ENCODE data around the gene KISS1R.

The KISS1R gene

DNA sequence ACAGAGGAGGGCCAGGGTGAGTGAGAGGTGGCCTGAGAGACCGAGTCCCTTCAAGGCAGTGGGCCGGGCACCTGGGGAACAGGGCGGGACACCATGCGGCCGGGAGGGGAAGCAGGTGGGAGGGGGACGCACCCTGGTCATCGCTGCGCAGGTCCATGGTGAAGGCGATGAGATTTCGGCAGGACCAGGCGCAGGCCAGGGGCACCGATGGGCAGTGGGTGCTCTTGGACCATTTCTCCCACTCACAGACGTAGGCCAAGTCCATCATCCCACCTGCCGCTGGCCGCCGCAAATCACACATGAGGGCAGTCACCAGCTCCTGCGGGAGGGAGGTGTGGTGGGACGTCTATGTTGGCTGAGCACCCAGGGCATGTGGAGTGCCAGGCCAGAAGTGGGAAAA lies 26.3 kb upstream of the KISS1R start:
- TF ChIP-seq, protein P1, sequence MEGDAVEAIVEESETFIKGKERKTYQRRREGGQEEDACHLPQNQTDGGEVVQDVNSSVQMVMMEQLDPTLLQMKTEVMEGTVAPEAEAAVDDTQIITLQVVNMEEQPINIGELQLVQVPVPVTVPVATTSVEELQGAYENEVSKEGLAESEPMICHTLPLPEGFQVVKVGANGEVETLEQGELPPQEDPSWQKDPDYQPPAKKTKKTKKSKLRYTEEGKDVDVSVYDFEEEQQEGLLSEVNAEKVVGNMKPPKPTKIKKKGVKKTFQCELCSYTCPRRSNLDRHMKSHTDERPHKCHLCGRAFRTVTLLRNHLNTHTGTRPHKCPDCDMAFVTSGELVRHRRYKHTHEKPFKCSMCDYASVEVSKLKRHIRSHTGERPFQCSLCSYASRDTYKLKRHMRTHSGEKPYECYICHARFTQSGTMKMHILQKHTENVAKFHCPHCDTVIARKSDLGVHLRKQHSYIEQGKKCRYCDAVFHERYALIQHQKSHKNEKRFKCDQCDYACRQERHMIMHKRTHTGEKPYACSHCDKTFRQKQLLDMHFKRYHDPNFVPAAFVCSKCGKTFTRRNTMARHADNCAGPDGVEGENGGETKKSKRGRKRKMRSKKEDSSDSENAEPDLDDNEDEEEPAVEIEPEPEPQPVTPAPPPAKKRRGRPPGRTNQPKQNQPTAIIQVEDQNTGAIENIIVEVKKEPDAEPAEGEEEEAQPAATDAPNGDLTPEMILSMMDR (IDR thresholded peaks at IDR 0.05; ENCODE audit: borderline replicate concordance, insufficient read depth, low read depth, low read length): no peak
- H3K4me3 ChIP-seq (ENCODE audit: low read depth, low read length): no peak overlapping the region

DNA sequence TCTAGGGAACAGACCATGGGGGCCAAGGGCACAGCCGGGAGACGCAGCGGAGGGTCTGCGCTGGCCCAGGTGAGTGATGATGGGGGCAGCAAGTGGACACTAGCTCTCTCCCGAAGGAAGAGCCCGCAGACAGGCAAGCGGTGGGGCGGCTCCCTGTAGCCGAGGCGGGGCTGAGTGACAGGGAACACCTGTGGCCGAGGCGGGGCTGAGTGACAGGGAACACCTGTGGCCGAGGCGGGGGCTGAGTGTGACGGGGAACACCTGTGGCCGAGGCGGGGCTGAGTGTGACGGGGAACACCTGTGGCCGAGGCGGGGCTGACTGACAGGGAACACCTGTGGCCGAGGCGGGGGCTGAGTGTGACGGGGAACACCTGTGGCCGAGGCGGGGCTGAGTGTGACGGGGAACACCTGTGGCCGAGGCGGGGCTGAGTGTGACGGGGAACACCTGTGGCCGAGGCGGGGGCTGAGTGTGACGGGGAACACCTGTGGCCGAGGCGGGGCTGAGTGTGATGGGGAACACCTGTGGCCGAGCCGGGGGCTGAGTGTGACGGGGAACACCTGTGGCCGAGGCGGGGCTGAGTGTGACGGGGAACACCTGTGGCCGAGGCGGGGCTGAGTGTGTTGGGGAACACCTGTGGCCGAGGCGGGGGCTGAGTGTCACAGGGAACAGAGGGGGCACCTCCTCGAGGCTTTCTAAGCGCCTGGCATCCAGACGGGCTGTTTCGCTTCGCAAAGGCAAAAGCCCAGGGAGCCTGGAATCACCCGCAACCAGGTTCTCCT lies 25.5 kb upstream of the KISS1R start:
- H3K4me3 ChIP-seq (ENCODE audit: low read depth, low read length): peak overlapping the region; percentile 94

DNA sequence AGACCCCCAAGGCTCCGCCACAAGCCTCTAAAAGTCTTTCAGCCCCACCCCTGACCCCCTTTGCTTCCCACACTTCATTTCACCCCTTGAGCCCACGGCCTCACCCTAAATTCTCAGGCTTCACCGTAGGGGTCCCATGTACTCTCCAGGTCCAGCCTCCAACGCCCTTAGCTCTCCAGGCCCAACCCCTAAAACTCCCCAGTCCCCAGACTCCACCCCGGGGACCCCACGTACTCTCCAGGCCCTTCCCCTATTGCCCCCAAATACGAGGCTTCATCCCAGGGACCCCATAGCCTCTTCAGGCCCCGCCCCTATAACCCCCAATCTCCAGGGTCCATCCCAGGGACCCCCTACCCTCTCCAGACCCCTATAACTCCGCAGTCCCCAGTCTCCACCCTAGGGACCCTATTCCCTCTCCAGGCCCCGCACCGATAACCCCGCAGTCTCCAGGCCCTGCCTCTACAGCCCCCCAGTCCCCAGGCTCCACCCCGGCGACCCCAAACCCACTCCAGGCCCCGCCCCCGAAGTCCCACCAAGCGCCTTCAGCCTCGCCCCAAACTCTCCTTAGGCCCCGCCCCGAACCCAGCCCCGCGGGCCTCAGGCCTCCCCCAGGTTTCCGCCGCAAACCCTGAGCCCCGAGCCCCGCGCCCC lies 24.8 kb upstream of the KISS1R start:
- peak overlapping the region; percentile 94 for H3K4me3 ChIP-seq (ENCODE audit: low read depth, low read length)

DNA sequence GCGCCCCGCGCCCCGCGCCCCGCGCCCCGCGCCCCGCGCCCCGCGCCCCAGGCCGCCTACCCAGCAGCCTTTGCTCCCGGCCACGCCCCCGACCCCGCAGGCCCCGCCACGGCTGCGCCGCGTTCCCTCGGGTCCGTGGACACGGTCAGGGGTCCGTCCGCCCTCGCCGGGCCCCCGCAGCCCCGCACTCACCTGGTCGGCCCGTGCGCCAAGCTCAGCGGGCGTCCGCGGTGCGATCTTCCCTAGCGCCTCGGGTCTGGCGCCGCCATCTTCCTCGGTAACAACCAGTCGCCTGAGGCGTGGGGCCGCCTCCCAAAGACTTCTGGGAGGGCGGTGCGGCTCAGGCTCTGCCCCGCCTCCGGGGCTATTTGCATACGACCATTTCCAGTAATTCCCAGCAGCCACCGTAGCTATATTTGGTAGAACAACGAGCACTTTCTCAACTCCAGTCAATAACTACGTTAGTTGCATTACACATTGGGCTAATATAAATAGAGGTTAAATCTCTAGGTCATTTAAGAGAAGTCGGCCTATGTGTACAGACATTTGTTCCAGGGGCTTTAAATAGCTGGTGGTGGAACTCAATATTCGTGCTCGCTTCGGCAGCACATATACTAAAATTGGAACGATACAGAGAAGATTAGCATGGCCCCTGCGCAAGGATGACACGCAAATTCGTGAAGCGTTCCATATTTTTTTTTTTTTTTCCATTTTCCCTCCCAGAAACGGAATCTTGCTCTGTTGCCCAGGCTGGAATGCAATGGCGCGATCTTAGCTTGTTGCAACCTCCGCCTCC lies 24.0 kb upstream of the KISS1R start, which contains the start of the genes MED16 and RNU6-9:
Gene MED16 (minus strand): TSS at position 294 of the 796 bp plus-strand sequence. CDS start 2,056 bp downstream, outside the sequence.
Gene RNU6-9 (plus strand): TSS at position 591 of the 796 bp plus-strand sequence.
- TF ChIP-seq, protein P1 (IDR thresholded peaks at IDR 0.05; ENCODE audit: borderline replicate concordance, insufficient read depth, low read depth, low read length): no peak
- peak within 1 kb of the TSS; percentile 94 for H3K4me3 ChIP-seq (ENCODE audit: low read depth, low read length)

More for the DNA sequence above, 24.8 kb upstream of the KISS1R start:
- TF ChIP-seq, protein P1 (IDR thresholded peaks at IDR 0.05; ENCODE audit: borderline replicate concordance, insufficient read depth, low read depth, low read length): no peak

DNA sequence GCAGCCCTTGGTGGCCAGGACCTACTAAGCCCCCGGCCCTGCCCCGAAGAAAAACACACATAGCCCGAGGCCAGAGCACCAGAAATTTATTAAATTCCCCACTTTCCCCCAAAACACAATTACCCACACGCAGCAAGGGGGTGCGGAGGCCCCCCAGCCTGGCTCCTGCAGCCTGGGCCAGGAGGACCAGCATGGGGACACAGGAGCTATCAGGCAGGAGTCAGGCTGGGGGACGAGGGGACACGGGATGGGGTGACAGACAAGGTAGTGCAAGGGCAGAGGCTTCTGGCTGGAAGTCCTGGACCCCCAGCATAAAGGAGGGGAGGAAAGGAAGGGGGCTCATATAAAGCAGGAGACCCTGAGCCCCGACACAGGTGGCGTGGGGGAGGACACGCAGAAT lies 20.7 kb upstream of the KISS1R start:
- TF ChIP-seq, protein P1 (IDR thresholded peaks at IDR 0.05; ENCODE audit: borderline replicate concordance, insufficient read depth, low read depth, low read length): no peak
- no peak overlapping the region for H3K4me3 ChIP-seq (ENCODE audit: low read depth, low read length)

DNA sequence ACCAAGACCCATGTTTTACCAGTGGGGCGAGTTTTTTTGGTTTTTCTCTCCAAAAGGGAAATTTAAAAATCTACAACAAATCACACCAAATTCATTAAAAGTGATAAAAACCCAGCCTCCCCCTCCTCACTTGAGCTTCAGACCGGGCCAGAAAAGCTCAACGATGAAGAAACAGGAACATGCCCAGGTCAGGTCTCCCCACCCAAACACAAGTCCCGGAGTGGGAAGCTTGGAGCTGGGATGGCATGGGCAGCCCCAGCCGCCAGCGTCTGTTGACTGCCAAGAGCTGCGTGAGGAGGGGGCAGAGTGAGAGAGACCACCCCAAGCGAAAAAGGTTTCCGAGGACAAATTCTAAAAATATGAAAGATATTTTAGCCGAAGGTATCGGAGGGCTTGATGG lies 20.1 kb upstream of the KISS1R start:
- TF ChIP-seq, protein P1 (IDR thresholded peaks at IDR 0.05; ENCODE audit: borderline replicate concordance, insufficient read depth, low read depth, low read length): no peak
- no peak overlapping the region for H3K4me3 ChIP-seq (ENCODE audit: low read depth, low read length)

DNA sequence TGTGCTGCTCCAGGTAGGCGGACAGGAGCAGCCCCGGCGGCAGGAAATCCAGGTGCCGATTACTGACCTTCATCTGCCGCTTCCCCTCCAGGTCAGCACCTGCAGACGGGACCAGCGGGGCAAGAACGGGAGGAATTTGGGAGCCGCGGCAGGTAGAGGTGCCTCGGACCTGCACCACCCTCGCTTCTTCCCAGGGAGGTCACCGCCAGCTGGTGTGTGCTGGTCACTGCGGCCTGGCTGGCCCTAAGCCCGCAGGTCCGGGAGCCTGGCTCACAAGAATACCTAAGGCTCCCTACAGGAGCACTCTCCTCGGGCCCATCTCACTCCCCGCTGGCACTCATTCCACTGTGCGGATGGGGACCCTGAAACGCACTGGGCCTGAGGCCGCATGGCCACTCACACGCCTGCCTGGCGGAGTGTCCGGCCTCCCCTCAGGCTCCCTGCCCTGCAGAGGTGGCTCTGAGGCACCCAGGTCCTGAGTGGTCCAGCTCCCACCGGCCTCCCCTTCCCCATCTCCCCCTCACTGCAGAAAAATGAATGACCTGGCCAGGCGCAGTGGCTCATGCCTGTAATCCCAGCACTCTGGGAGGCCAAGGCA lies 19.6 kb upstream of the KISS1R start:
- no peak overlapping the region for H3K4me3 ChIP-seq (ENCODE audit: low read depth, low read length)
- TF ChIP-seq, protein P1 (IDR thresholded peaks at IDR 0.05; ENCODE audit: borderline replicate concordance, insufficient read depth, low read depth, low read length): peak; percentile 20; the same call in 1 of the 2 replicates

Measured in GM12875 (cell line).